ENCODE measurements around the gene SNAI1.

DNA sequence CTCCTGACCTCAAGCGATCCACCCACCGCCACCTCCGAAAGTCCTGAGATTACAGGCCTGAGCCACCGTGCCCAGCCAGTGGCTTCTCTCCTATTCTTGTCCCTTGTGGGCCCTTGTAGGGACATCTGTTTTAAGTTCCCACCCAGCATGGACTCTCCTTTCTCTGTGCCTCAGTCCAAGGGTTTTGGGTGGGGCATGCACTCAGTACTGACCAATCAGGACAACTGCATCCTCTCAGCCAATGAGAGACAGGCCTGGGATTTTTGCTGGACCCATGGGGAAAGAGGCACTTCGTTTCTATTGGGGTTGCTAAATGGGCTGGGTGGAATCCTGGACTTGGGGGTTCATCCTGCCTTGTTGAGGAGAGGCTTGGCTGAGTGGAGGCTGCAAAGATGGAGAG, 34.4 kb downstream of the SNAI1 start:
- TF ChIP-seq CTCF (IDR thresholded peaks at IDR 0.05; ENCODE audit: borderline replicate concordance, extremely low read depth, low read length, poor library complexity, severe bottlenecking) (no peak), EZH2 (IDR thresholded peaks at IDR 0.05; ENCODE audit: borderline replicate concordance, low read depth, low read length, severe bottlenecking) (no peak)

Measured in DND-41 (cell line).